Hematopoietic multipotent progenitor cell treated with erythropoietin and hydrocortisone succinate and interleukin-3 and kit ligand, for 8 days (in vitro differentiated cells): ENCODE measurements around the gene FDX2.
A peak's percentile ranks its signal among the peaks of the same experiment; 100 is the strongest.

Source experiments
- DNase-seq: peaks from one replicate; pipeline ENCODE4 v3.0.0-alpha.2; 2015

The FDX2 gene

DNA sequence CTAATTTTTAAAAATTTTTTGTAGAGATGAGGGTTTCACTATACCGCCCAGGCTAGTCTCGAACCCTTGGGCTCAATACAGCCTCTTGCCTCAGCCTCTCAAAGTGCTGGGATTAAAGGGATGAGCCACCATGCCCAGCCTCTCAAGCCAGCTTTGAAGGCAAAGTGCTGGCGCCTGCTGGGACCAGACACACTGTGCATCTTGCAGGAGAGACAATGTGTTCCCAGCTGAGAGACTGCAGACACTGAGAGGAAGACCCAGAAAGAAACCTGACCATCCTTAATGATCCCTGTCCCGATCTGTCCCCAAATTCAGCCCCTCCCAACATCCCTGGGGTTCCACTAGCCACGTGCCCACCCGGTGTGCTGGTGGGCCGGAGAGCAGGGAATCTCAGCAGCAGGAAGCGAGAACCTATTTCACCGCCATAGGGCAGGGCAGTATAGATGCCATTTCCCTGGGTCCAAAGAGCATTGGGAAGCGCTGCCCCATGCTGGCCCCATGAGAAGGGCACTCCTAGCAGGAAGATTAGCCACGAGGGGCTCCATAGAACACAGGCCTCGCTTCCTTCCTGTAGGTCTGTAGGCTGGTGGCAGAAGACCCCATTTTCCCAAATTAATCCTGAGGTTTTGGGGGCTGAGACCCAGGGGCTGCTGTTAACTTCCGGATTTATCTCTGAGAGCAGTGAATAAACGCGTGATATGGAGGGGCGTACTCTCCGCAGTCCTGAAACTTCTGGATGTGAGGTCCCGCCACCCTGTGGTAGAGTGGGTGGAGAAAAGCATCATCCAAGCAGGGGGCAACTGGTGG, 16.5 kb upstream of the FDX2 start:
- DNase-seq, result no peak

DNA sequence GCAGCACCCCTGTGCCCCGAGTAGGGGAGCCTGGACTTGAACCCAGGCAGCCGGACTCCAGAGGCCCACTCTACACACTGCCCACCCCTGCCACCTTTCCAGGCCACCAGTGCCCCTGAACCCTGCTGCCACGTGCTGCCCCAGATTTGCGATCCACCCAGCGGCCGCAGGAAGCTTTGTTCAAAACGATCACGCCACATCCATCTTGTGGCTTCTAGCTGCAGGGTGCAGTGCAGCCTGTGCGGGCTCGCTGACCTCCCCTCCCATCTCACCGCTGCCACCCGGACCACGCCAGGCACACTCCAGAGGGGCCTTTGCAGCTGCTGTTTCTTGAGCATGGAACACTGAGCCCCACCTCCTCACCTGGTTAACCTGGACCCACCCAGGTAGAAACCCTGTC, 13.7 kb upstream of the FDX2 start:
- DNase-seq, result no peak

GRCh38 chr19:10328558-10329429, 13.0 kb upstream of the FDX2 start:
- DNase-seq, result no peak

DNA sequence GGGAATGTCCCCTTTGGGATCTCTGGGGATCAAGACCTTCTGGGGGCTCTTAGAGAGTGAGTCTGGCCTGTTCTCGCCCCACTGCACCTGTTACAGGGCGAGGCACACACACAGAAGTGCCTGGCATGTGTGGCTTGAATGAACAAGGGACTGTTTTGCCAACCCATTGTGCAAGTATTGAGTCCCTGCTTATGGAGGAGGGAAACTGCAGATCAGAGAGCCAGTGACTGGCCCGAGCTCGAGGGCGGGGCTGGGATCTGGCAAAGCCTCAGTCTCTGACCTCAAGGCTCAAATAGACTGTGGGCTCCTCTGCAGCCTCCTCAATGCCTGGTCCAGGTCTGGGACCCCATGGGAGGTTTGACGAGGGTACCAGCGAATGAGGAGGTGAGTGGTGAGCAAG, 12.0 kb upstream of the FDX2 start:
- DNase-seq, result no peak

- DNase-seq, result no peak
These were observed 9.9 kb upstream of the FDX2 start for GRCh38 chr19:10325732-10326131.

DNA sequence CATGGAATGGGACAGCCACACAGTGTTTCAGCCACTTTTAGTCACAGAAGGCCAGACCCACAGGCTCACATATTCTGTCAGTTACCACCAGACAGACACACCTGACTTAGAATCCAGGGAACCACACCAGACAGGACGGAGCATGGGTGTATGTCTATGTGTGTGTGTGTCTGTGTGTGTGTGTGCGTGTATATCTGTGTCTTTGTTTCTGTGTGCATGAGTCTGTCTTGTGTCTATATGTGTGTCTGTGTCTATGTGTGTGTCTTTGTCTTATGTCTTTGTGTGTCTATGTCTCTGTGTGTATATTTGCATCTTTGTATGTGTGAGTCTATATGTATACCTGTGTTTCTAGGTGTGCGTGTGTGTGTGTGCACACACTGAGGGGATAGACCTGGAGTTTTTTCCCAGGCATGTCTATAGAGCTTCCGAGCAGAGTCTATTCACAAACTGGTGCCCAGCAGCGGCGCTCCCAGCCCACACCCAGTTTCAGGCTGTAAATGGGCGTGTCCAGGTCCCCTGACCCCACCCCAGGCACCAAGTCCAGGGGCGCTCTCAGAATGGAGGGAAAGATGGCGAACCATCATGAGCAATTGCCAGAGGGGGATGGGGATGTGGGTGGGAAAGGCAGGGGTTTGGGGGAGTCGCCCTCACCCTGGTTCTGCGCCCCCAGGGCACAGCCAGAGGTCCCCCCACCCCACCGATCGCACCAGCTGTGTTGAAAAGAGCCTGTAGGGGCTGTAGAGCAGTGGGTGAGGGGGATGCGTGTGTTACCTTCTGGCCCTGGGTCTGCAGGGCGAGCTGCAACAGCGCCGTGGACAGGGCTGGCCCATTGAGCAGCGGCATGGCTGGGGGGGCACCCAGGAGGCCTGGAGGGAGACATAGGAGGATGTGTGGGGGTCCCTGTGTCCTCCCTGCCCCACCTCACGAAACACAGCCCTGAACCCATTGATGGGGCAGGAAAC, 6.3 kb upstream of the FDX2 start:
- no peak for DNase-seq

GRCh38 chr19:10321417-10321797, 5.6 kb upstream of the FDX2 start:
- DNase-seq, result no peak

GRCh38 chr19:10320602-10321416, 5.0 kb upstream of the FDX2 start:
- no peak for DNase-seq

GRCh38 chr19:10318807-10319682, 3.2 kb upstream of the FDX2 start:
- no peak for DNase-seq

GRCh38 chr19:10317857-10318462, 2.1 kb upstream of the FDX2 start:
- no peak for DNase-seq

DNA sequence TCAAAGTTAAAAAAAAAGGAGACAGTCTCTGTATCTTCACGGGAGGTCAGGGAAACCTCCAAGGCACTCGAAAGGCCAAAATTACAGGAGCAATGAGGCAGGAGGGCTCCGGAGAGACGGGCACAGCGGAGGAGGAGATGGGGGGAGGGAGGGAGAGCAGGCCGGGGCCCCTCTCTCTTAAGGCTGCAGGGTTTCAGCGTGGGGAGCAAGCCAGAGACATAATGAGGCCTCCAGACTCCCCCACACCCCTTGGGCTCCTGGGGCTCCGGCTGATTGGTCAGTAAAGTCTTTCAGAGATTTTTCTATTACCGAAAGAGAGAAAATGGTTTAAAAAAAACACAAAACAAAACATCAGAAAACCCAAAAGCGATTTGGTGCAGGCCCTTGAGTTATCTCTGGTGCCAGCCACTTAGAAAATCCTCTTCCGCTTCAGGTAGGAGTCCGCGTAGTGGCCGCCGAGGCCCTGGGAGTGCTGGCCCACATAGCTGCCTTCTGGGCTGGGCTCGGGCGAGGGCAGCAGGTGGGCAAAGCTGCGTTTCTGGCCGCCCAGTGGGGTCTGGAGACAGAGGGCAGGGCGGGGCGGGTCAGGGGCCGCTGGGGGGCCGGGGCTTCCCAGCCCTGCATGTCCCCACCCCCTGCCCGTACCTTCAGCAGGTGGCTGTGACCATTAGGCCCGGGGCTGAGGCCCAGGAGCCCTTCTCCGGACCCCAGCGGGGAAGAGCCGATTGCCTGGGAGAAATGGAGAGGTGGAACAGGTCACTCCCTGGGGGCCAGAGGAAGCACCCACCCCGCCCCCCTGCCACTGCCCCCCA, 1.4 kb upstream of the FDX2 start:
- no peak for DNase-seq

- peak; percentile 81 for DNase-seq
These were observed 622 bp upstream of the FDX2 start for GRCh38 chr19:10316229-10317044.

DNA sequence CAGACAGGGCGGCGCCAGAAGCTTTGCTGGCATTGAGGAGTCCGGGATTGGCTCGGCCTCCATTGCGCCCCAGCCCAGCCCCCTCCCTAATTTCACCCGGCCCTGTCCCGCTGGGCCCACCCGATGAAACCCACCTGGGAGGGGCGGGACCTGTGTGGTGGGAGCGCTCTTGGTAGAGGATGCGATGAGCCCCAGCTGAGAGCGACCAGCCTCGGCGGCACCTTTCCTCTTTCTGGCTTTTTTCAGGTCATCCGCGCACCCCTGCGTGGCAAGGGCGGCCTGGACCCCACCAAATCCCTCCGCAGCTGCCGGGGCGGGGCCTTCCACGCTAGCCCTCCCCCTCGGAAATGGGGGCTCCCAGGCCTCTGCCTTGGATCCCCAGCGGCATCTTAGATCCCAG, 6.4 kb downstream of the FDX2 start, which contains the start of gene ZGLP1:
TSS of gene ZGLP1 (minus strand) at position 393 of the 400 bp plus-strand sequence.
- no peak for DNase-seq

DNA sequence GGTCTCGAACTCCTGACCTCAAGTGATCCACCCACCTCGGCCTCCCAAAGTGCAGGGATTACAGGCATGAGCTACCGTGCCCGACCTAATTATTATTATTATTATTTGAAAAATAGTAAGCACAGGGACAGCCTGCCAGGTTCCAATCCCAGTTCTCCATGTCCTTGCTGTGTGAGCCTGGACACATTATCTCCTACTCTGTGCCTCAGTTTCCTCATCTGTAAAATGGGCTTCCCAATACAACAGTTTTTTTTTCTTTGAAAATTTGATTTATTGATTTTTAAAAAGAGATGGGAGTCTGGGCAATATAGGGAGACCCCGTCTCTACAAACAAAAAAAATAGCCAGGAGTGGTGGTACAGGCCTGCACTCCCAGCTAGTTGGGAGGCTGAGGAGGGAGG, 9.5 kb downstream of the FDX2 start:
- no peak for DNase-seq

- DNase-seq, result no peak
These were observed 10.5 kb downstream of the FDX2 start for GRCh38 chr19:10305139-10305806.

- DNase-seq, result peak; percentile 95
These were observed 16.0 kb downstream of the FDX2 start for GRCh38 chr19:10299545-10300458.
